Stimulated activated CD4-positive, alpha-beta T cell treated with anti-CD3 and anti-CD28 coated beads, Interleukin-1b, Interleukin-23, amount 100 ng/mL, for 4 hours (primary cell): ENCODE results near the gene CDC37.
"Not testable (repeated sequence)": the region's sequence is repeated elsewhere in the genome, so short reads cannot be mapped to it uniquely, and the experiment has no call there.

ENCODE experiments used
- DNase-seq, 2 donors: peaks; one replicate each; pipeline ENCODE4 v3.0.0-alpha.2; 2020; ENCODE audit warnings: low read depth in 2 of 2

Gene CDC37

GRCh38 chr19:10395003-10395402 is 8.3 kb downstream of the CDC37 start:
- DNase-seq: no peak

- no peak for DNase-seq
Measured at GRCh38 chr19:10393137-10393536, 10.2 kb downstream of the CDC37 start.

DNA sequence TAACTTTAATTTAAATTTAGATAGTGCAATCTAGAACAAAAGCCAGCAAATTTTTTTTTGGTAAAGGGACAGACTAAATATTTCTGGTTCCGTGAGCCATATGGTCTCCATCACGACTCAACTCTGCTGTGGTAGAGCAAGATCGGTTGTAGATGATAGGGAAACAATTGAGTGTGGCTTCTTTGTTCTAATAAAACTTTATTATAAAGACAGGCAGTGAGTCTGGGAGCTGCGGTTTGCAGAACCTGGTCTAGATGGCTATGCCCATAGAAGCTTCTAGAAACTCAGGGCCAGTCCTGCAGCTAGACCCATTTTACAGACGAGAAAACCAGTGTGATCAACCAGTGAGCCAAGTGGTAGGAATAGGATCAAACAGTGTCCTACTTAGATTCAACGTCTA is 11.2 kb downstream of the CDC37 start:
- DNase-seq: no peak

DNA sequence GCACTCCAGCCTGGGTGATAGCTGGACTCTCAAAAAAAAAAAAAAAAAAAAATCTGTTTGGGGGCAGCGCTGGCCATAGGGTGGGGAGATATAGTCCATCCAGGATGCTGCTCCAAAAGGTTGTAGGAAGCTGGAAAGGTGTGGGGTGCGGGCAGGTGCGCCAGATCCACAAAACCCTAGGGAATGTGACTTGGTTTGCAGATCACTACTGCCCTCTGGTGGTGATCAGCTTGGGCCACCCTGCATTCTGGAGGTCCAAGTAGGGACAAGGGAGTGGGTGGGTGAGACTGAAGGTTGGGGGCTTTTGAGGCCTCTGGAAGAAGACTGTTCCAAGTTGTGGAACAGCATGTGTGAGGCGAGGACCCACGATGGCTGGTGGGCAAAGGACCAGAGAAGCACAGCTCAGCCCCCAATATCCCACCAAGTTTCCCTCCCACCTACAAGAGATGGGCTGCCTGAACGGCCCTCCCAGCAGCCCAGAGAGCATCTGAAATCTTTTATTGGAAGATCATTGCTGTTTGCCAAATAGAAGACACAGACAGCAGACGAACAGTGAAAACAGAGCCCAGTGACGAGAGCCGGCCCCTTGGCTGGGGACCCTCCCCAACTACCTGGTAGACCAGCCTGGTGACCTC is 12.6 kb downstream of the CDC37 start:
- peak; percentile 44 to 69 for DNase-seq

GRCh38 chr19:10389863-10390262 is 13.5 kb downstream of the CDC37 start:
- no peak for DNase-seq

DNA sequence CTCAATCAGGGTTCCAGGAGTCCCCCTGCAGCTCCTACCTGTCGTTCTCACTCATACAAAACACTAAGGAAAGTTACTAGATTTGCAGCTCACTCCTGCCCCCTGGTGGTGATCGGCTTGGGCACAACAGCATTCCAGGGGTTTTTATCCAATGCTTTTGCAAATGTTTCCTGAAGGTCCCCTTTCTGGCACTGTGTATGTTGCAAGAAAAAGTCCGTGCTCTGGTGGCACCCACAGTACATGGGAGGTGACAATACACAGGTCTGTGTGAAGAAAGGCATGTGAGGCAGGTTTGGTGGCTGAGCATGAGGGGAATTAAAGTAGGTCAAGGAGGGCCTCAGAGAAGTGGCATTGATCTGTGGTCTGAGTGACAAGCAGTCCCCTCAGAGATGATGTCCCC is 14.4 kb downstream of the CDC37 start:
- peak; percentile 86 to 87 for DNase-seq

DNA sequence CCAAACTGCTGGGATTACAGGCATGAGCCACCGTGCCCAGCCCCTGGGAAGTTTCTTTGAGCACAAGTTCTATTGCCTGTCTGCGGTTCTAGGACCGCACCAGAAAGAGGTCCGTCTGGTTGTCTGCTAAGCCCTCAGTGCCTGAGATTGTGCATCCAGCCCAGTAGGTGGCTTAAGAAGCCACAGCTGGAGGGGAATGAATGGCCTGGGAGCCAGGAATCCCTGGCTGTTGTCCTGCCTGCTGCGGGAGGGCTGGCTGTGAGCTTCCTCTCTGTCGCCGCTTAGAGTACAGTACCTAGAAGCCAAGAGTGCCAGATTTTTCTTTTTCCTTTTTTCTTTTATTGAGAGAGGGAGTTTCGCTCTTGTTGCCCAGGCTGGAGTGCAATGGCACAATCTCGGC is 18.8 kb downstream of the CDC37 start:
- no peak for DNase-seq

- DNase-seq: not testable (repeated sequence)
Measured at GRCh38 chr19:10383223-10383499, 20.2 kb downstream of the CDC37 start.

GRCh38 chr19:10380313-10381102 is 22.8 kb downstream of the CDC37 start, which contains the start of gene TYK2:
Gene TYK2, minus strand, starts transcription at chr19:10380572. Its CDS starts 2,166 bp downstream, at chr19:10378406.
- peak; percentile 91 to 95 for DNase-seq

GRCh38 chr19:10379880-10380312 is 23.4 kb downstream of the CDC37 start:
- DNase-seq: no peak

GRCh38 chr19:10378124-10378523 is 25.2 kb downstream of the CDC37 start:
- no peak for DNase-seq

DNA sequence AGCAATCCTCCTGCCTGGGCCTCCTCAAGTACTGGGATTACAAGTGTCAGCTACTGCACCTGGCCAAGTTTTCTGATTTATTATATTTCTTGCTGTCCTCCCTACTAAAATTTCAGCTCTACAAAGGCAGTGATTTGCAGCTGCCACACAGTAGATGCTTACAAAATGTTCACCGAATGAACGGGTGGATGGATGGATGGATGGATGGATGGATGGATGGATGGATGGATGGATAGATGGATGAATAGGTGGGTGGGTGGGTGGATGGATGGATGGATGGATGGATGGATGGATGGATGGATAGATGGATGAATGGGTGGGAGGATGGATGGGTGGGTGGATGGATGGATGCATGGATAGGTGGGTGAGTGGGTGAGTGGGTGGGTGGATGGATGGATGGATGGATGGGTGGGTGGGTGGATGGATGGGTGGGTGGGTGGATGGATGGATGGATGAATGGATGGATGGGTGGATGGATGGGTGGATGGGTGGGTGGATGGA is 26.2 kb downstream of the CDC37 start:
- DNase-seq: not testable (repeated sequence)

- no peak for DNase-seq
Measured at GRCh38 chr19:10374931-10375330, 28.4 kb downstream of the CDC37 start.

DNA sequence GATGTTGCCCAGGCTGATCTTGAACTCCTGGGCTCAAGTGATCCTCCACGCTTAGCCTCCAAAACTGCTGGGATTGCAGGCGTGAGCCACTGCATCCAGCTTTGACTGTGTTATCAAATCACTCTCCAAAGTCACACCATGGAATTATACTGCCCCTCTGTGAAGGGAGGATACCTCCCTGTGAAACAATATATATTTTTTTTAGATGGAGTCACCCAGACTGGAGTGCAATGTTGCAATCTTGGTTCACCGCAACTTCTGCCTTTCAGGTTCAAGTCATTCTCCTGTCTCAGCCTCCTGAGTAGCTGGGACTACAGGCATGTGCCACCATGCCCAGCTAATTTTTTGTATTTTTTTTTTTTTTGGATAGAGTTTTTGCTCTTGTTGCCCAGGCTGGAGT is 30.7 kb downstream of the CDC37 start:
- DNase-seq: no peak

GRCh38 chr19:10368101-10368803 is 35.1 kb downstream of the CDC37 start:
- DNase-seq: no peak

DNA sequence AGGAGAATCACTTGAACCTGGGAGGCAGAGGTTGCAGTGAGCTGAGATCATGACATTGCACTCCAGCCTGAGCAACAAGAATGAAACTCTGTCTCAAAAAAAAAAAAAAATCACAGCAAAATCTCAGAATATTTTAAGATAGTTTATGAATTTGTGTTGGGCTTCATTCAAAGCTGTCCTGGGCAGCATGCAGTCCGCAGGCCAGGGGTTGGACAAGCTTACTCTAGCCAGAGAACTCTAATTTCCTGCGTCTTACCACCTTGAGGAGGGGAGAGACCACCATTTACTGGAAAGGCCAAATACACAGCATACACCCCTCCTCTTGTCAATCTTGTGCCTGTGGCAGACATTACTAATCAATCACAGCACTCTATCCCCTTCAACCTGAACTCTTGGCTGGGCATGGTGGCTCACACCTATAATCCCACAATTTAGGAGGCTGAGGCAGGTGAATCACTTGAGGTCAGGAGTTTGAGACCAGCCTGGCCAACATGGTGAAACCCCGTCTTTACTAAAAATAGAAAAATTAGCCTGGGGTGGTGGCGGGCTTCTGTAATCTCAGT is 36.3 kb downstream of the CDC37 start:
- not testable (repeated sequence) for DNase-seq

DNA sequence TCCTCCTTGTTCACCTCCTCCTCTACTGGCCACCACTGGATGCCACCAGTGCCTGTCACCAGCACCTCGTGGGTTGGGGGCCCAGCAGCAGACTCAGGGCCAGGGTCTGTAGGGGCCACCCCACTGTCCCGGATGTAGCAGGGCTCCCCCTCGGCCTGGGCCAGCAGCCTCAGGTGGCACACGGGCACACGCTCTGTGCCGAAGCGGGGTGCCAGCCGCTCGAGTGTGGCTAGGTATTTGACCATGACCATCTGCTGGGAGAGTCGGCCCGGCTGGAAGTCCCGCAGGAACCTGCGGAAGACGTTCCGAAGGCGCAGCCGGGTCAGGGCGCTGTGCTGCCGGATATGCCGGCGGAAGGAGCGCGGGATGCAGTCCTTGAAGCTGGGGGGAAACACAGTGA is 37.8 kb downstream of the CDC37 start:
- no peak for DNase-seq

DNA sequence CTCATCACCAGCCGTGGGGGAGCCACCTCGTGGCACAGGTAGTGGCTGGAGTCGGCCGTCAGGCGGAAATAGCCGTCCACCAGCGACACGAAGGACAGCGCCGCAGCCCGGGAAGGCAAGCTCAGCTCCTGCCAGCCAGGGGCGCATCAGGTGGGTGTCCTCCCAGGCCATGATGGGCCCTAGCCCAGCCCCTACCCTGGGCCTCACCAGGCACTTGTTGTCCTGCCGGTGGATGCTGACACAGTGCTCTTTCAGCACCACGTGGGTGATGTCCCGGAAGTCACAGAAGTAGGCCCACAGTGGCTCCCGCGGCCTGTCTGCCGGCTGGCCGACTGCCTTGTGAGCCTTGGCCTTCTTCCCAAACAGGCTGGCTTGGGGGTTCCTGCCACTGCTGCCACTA is 38.7 kb downstream of the CDC37 start:
- no peak for DNase-seq

DNA sequence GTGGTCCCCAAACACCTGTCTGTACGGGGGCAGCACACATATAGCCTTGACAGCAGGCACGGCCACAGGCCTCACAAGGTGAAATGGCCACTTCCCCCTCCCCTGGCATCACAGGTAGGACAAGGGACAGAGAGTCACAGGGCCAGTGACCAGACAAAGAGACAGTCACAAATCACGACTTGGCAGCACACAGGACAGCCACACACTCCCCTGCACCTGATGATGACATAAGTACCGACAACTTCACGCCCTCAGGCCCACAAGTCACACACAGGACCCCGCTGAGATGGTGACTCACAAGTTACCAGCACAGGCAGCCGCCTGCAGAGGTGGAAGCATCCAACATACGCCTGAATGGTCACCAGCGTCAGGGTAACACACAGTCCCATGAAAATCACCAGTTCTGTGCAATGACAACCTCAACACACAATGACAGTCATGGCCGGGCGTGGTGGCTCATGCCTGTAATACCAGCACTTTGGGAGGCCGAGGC is 39.5 kb downstream of the CDC37 start:
- no peak for DNase-seq

DNA sequence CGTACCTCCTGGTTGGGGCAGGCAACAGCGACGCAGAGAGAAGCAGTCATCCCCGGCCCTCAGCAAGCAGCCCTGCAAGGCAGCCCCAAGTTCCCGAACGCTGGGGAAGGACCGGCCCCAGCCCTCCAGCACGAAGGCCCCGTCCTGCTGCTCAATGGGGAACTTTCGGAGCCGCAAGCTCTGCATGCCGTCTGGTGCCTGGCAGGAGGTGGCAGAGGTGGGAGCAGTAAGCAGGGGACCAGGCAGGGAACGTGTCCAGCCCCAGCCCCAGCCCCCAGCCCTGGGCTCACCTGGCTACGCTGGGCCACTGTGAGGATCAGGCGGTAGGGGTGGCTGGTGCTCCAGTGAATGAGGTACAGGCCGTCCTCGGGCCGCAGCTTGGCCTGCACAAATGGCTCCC is 41.1 kb downstream of the CDC37 start:
- no peak for DNase-seq

DNA sequence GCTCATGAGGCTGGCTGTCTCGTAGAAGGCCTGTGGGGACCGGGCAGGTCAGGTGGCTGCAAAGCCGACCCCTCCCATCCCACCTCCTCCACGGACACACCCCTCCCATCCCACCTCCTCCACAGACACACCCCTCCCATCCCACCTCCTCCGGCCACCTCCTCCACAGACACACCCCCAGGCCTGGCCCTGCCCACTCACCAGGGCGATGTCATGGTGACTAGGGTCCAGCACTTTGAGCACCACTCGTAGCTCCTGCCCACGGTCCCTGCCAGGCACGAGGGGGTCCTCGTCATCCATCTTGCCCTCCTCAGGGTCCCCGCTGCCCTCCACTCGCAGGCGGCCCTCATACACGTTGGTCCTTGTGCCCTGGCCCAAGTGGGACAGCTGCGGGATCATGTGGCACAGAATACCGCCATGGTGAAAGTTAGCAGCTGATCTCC is 41.8 kb downstream of the CDC37 start:
- no peak for DNase-seq

GRCh38 chr19:10356431-10356830 is 46.9 kb downstream of the CDC37 start:
- no peak for DNase-seq
